ENCODE measurements around the gene FARP1.

FARP1 gene

DNA sequence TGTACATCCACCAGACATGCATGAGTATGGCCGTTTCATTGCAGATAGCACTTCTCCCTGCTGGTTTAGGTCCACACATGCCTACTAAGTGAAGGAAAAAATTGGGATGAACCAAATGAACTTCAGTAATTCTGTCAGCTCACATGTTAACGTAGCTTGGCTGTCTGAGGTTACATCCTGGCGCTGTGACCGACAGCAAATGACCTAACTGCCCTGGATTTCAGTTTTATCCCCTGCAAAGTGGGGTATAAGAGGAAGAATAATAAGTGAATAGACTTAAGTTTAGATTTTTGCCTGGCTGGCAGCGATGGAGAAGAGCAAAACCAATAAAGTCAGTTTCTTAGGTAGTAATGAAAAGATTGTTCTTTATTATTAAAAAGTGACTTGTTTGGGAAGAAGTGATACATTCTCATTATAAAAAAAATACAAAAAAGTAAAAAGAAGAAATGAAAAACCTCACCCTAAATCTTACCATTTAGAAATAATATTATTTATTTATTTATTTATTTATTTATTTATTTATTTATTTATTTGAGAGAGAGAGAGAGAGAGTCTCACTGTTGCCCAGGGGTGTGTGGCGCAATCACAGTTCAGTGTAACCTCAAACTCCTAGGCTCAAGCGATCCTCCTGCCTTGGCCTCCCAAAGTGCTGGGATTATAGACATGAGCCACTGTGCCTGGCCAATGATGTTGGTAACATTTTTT, 38.4 kb downstream of the FARP1 start:
- no peak overlapping the region for H3K4me3 ChIP-seq (ENCODE audit: low read depth, low read length)
- TF ChIP-seq, protein P1, sequence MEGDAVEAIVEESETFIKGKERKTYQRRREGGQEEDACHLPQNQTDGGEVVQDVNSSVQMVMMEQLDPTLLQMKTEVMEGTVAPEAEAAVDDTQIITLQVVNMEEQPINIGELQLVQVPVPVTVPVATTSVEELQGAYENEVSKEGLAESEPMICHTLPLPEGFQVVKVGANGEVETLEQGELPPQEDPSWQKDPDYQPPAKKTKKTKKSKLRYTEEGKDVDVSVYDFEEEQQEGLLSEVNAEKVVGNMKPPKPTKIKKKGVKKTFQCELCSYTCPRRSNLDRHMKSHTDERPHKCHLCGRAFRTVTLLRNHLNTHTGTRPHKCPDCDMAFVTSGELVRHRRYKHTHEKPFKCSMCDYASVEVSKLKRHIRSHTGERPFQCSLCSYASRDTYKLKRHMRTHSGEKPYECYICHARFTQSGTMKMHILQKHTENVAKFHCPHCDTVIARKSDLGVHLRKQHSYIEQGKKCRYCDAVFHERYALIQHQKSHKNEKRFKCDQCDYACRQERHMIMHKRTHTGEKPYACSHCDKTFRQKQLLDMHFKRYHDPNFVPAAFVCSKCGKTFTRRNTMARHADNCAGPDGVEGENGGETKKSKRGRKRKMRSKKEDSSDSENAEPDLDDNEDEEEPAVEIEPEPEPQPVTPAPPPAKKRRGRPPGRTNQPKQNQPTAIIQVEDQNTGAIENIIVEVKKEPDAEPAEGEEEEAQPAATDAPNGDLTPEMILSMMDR (IDR thresholded peaks at IDR 0.05), result no peak
- no peaks in the 10 kb centered on the region for H3K4me1 ChIP-seq
- no peaks in the 10 kb centered on the region for H3K27me3 ChIP-seq (ENCODE audit: control insufficient read depth, insufficient read depth, low read length)
- no peak overlapping the region for H3K27ac ChIP-seq
- H3K79me2 ChIP-seq, result peaks cover 14% of the 10 kb centered on the region
- no peaks in the 10 kb centered on the region for H3K36me3 ChIP-seq (ENCODE audit: control insufficient read depth, insufficient read depth, low read length)
- H3K9ac ChIP-seq, result no peak overlapping the region
- H3K9me3 ChIP-seq (ENCODE audit: control insufficient read depth, low read length), result no peaks in the 10 kb centered on the region
- H2AFZ ChIP-seq, result no peak overlapping the region
- H3K4me2 ChIP-seq (ENCODE audit: low read length), result no peak overlapping the region

DNA sequence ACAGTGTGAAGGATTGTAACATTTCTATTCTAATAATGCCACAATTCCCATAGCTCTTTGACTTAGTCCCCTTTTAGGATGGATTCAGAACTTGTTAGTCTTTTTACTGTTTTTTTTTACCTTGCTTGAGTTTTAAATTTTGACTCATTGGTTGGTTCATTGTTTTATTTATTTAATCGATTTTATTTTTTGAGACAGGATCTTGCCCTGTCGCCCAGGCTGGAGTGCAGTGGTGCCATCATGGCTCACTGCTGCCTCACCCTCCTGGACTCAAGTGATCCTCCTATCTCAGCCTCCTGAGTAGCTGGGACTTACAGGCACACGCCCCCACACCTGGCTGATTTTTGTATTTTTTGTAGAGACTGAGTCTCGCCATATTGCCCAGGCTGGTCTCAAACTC, 39.3 kb downstream of the FARP1 start:
- Histone ChIP-seq H3K9ac (no peak overlapping the region), H3K27me3 (ENCODE audit: control insufficient read depth, insufficient read depth, low read length) (no peaks in the 10 kb centered on the region), H3K79me2 (peaks cover 14% of the 10 kb centered on the region), H2AFZ (no peak overlapping the region), H3K36me3 (ENCODE audit: control insufficient read depth, insufficient read depth, low read length) (no peaks in the 10 kb centered on the region), H3K9me3 (ENCODE audit: control insufficient read depth, low read length) (no peaks in the 10 kb centered on the region), H3K4me2 (ENCODE audit: low read length) (no peak overlapping the region), H3K27ac (no peak overlapping the region), H3K4me1 (no peaks in the 10 kb centered on the region), H3K4me3 (ENCODE audit: low read depth, low read length) (no peak overlapping the region)
- TF ChIP-seq, protein P1 (IDR thresholded peaks at IDR 0.05), result no peak

DNA sequence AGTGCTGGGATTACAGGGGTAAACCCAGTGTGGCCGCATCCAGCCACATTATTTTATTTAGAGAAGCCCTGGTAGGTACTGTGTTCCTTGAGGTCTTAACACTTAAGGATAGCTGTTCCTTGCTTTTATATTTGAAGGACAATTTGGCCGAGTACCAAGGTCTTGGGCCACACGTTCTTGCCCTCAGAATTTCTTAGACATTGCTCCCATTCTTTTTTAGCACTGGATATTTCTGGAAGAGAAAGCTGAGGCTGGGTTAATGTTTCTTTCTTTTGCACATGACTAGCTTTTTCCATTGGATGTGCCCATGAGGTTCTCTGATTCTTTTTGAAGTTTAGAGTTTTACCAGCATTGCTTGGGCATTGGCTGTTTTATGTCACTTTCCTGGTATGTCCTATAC, 39.7 kb downstream of the FARP1 start:
- H3K79me2 ChIP-seq, result peaks cover 14% of the 10 kb centered on the region
- no peak overlapping the region for H3K9ac ChIP-seq
- no peak overlapping the region for H2AFZ ChIP-seq
- TF ChIP-seq, protein P1 (IDR thresholded peaks at IDR 0.05), result no peak
- no peaks in the 10 kb centered on the region for H3K9me3 ChIP-seq (ENCODE audit: control insufficient read depth, low read length)
- H3K36me3 ChIP-seq (ENCODE audit: control insufficient read depth, insufficient read depth, low read length), result no peaks in the 10 kb centered on the region
- H3K27me3 ChIP-seq (ENCODE audit: control insufficient read depth, insufficient read depth, low read length), result no peaks in the 10 kb centered on the region
- no peak overlapping the region for H3K27ac ChIP-seq
- H3K4me1 ChIP-seq, result no peaks in the 10 kb centered on the region
- no peak overlapping the region for H3K4me2 ChIP-seq (ENCODE audit: low read length)
- H3K4me3 ChIP-seq (ENCODE audit: low read depth, low read length), result no peak overlapping the region

DNA sequence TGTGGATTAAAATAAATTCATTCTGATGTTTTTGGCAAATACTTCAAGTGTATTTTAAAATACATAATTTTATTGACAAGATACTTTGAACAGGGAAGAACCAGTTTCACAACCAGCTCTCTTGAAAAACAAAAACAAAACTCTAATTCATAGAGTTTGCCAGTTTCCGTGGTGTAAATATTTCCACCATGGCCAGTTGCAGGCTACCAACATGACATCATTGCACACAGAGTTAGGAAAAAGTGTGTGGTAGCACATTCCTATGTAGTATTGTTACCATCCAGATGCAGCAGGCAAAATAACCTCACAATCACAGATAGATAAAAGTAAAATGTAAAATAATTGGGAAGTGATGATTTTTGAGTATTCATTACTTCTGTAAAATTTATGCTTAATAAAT, 41.9 kb downstream of the FARP1 start:
- Histone ChIP-seq H3K4me2 (ENCODE audit: low read length) (no peak overlapping the region), H3K4me1 (no peaks in the 10 kb centered on the region), H3K9me3 (ENCODE audit: control insufficient read depth, low read length) (no peaks in the 10 kb centered on the region), H3K27ac (no peak overlapping the region), H3K27me3 (ENCODE audit: control insufficient read depth, insufficient read depth, low read length) (no peaks in the 10 kb centered on the region), H3K79me2 (peaks cover 17% of the 10 kb centered on the region), H2AFZ (no peak overlapping the region), H3K36me3 (ENCODE audit: control insufficient read depth, insufficient read depth, low read length) (no peaks in the 10 kb centered on the region), H3K9ac (no peak overlapping the region), H3K4me3 (ENCODE audit: low read depth, low read length) (no peak overlapping the region)
- TF ChIP-seq, protein P1 (IDR thresholded peaks at IDR 0.05), result no peak

Data from parathyroid adenoma (tissue), 2 donors.